NCI-H146 treated with DMSO at 0.1 percent for 48 hours (cell line): ENCODE data around the gene ADGRV1.

Experiments
- DNase-seq: peaks from one replicate; lab custom pipeline; 2025; ENCODE audit not compliant: unreplicated experiment; lab: John Stamatoyannopoulos, UW

ADGRV1 gene

GRCh38 chr5:91123291-91123690, 564.7 kb downstream of the ADGRV1 start:
- no peak for DNase-seq

- DNase-seq = no peak
These were observed 565.3 kb downstream of the ADGRV1 start for GRCh38 chr5:91123901-91124300.

- peak; percentile 21 for DNase-seq
These were observed 567.3 kb downstream of the ADGRV1 start for GRCh38 chr5:91125916-91126315.

- DNase-seq = no peak
These were observed 567.9 kb downstream of the ADGRV1 start for GRCh38 chr5:91126448-91126847.

- no peak for DNase-seq
These were observed 568.3 kb downstream of the ADGRV1 start for GRCh38 chr5:91126888-91127287.

GRCh38 chr5:91127456-91128081, 569.0 kb downstream of the ADGRV1 start:
- no peak for DNase-seq

- DNase-seq = no peak
These were observed 570.0 kb downstream of the ADGRV1 start for GRCh38 chr5:91128604-91129003.

DNA sequence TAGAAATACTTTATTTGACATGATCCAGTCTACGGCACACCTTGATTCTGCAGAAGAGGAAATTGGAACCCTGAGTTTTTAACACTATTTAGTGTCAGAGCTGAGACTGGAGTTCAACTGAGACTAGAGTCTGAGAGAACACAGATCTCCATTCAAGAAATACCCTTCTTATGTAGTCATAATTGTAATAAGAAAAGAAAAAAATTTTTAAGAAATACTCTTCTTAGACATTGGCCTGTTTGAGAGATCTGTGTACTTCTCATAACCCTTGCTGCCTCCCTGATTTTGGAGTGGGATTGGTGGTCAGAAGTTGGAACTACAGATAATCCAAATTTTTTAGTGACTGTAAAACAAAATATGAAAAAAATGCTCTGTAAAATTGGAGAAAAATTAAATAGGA, 571.2 kb downstream of the ADGRV1 start:
- DNase-seq = no peak

- no peak for DNase-seq
These were observed 572.2 kb downstream of the ADGRV1 start for GRCh38 chr5:91130759-91131158.

DNA sequence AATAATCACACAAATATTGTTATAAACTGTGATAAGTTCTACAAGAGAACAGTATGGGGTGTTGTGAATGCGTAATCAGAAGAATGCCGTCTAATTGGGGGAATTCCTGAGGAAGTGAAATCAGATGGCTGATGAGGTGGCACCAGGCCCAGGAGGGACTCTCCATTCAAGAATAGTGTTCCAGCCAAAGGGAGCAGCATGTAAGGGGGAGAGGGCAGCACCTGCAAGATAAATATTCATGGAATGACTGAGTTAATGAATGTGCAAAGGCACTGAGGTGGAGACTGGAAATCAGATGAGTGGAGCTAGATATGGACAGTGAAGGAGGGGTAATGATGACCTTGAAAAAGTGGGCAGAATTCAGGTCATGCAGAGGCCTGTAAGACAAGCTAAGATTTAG, 574.0 kb downstream of the ADGRV1 start:
- no peak for DNase-seq

- no peak for DNase-seq
These were observed 574.6 kb downstream of the ADGRV1 start for GRCh38 chr5:91133183-91133582.

DNA sequence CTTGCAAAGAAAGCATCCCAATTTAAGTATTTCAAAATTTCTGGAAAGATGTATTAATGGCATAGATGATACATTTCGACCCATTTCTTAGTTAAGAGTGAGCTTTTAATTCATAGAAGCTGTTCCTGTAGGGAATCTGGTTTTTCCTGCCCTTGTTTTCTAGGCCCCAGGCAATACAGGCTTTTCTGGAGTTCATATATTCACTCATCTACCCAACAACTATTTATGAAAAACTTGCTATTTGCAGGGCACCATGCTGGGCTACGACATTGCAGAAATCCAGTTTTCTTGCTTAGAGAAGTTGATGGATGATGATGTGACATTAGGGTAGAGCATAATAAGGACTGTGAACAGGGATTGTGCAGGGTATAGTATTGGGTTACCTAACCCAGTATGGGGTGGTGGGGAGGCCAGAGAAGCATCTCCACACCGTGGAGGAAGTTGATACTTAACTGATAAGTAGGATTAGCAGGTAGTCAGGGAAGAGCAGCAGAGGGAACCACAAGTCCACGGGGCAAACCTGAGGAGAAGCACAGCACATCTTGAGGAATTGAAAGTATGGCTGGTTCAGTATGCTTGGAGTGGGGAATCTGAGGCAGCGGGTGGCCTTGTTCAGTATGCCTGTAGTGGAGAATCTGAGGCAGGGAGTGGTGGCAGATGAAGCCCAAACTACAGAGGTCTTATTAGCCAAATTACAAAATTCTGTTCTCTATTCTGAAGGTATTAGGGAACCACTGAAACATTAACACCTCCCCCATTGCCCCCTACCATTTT, 577.1 kb downstream of the ADGRV1 start:
- no peak for DNase-seq

GRCh38 chr5:91136271-91136670, 577.7 kb downstream of the ADGRV1 start:
- no peak for DNase-seq

DNA sequence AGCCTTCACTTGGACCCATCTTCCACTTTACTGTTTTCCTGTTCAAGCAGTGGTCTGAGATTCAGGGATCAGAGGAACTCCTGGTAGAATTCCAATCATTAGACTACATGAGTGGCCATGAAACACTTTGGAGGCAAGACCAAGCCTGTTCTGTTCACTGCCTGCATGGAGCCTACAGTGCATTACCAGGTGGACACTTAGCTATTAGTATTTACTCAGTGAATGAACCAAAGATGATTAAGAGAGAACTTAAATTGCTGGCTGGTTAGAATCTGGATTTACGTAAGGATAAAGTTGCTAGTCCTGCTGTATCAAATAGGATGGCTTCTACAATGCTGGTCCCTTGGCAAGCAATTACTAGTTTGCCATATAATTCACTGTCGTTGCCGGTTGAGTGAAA, 579.0 kb downstream of the ADGRV1 start:
- no peak for DNase-seq

GRCh38 chr5:91139572-91140200, 581.1 kb downstream of the ADGRV1 start:
- no peak for DNase-seq

DNA sequence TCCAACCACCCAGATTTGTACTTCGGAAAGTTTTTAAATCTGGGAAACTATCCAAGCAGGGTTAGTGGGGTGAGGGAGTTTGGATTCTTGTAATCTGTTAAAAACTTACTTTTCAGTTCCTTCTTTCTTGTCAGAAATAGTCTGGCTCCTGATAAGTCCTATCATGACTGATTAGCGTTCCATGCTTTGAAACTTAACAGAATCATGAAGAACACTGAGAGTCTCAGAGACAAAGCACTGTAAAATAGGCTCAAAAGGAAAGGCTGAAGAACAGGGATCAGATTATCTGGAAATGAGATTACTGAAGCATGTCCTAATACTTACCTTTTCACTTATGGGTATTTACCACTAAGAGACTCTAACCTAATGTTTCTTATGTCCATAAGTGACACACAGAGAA, 582.1 kb downstream of the ADGRV1 start:
- no peak for DNase-seq

GRCh38 chr5:91141642-91142041, 583.0 kb downstream of the ADGRV1 start:
- no peak for DNase-seq

DNA sequence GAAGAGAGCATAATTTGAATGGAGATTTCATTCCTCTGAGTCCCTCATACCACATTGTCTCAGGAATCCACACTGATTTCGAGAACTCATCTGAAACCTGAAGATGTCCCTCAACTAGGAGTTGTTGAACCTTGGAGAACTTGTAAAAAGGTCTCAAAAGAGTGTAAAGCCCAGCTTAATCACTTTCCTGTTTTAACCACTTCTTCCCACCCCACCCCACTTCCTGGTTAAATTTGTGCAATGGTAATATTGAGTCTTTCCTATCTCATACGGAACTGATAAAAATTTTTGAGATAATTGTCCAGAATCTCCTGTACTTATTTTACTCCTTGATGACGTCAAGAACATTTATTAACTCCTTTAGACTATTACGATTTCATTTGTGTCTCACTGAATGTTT, 583.8 kb downstream of the ADGRV1 start:
- DNase-seq = no peak

- no peak for DNase-seq
These were observed 584.2 kb downstream of the ADGRV1 start for GRCh38 chr5:91142819-91143218.

- DNase-seq = no peak
These were observed 585.2 kb downstream of the ADGRV1 start for GRCh38 chr5:91143840-91144239.

GRCh38 chr5:91144491-91145332, 586.1 kb downstream of the ADGRV1 start:
- peak; percentile 10 for DNase-seq

- no peak for DNase-seq
These were observed 586.7 kb downstream of the ADGRV1 start for GRCh38 chr5:91145333-91145620.
